SK-N-SH treated with all-trans-retinoic acid at 6 μM for 48 hours (cell line): ENCODE results near the gene ARPIN.
"Not testable (repeated sequence)": the region's sequence is repeated elsewhere in the genome, so short reads cannot be mapped to it uniquely, and the experiment has no call there.

Experiments
- ATAC-seq: fragments of 200-7000 bp; cut with Tn5 transposase; 3 replicates; pipeline ENCODE4 v1.9.1; 2020; ENCODE audit warnings: mild to moderate bottlenecking, moderate library complexity
- ARNTL ChIP-seq: fragments of 450-650 bp; formaldehyde crosslinking; IDR thresholded peaks from 2 replicates; pipeline ENCODE4 v1.5.0; 2020; ENCODE audit warnings: low read depth, mild to moderate bottlenecking, moderate library complexity, borderline replicate concordance
- CSDC2 ChIP-seq: fragments of 250-450 bp; sonication (Bioruptor Pico); IDR thresholded peaks from 2 replicates; pipeline ENCODE4 v1.5.0; 2020; ENCODE audit warnings: mild to moderate bottlenecking, moderate library complexity
- ESRRG ChIP-seq: fragments of 250-450 bp; sonication (Bioruptor Pico); IDR thresholded peaks from 2 replicates; pipeline ENCODE4 v1.6.1; 2021; ENCODE audit warnings: mild to moderate bottlenecking
- GLIS3 ChIP-seq: fragments of 250-450 bp; sonication (Bioruptor Pico); IDR thresholded peaks from 2 replicates; pipeline ENCODE4 v1.5.0; 2020; ENCODE audit warnings: mild to moderate bottlenecking, moderate library complexity
- ISL1 ChIP-seq: fragments of 250-450 bp; sonication (Bioruptor Pico); IDR thresholded peaks from 2 replicates; pipeline ENCODE4 v2.1.2; 2022; ENCODE audit warnings: mild to moderate bottlenecking, moderate library complexity
- OSR1 ChIP-seq: fragments of 250-450 bp; sonication (Bioruptor Pico); IDR thresholded peaks from 2 replicates; pipeline ENCODE4 v1.8.0; 2022; ENCODE audit warnings: moderate library complexity, mild to moderate bottlenecking, inconsistent platforms
- PPARA ChIP-seq: fragments of 250-450 bp; sonication (Bioruptor Pico); IDR thresholded peaks from 2 replicates; pipeline ENCODE4 v1.5.0; 2020; ENCODE audit warnings: mild to moderate bottlenecking, borderline replicate concordance
- RARB ChIP-seq: fragments of 250-450 bp; sonication (Bioruptor Pico); IDR thresholded peaks from 2 replicates; pipeline ENCODE4 v1.8.0; 2021; ENCODE audit warnings: mild to moderate bottlenecking, moderate library complexity
- ZC3H10 ChIP-seq: fragments of 250-450 bp; sonication (Bioruptor Pico); IDR thresholded peaks from 2 replicates; pipeline ENCODE4 v1.5.1; 2021; ENCODE audit warnings: mild to moderate bottlenecking, moderate library complexity
- ZFP3 ChIP-seq: fragments of 250-450 bp; sonication (Bioruptor Pico); IDR thresholded peaks from 2 replicates; pipeline ENCODE4 v1.5.0; 2020; ENCODE audit warnings: mild to moderate bottlenecking, moderate library complexity
- ZFP30 ChIP-seq: fragments of 450-650 bp; formaldehyde crosslinking; IDR thresholded peaks from 2 replicates; pipeline ENCODE4 v1.5.0; 2022; ENCODE audit warnings: mild to moderate bottlenecking, moderate library complexity
- ZNF70 ChIP-seq: fragments of 450-650 bp; formaldehyde crosslinking; IDR thresholded peaks from 2 replicates; pipeline ENCODE4 v1.5.0; 2020; ENCODE audit warnings: mild to moderate bottlenecking, moderate library complexity
- ZNF8 ChIP-seq: fragments of 450-650 bp; formaldehyde crosslinking; IDR thresholded peaks from 2 replicates; pipeline ENCODE4 v1.5.0; 2020; ENCODE audit warnings: mild to moderate bottlenecking, moderate library complexity
- TF ChIP-seq, protein P1 (sequence below): fragments of 250-450 bp; sonication (Bioruptor Pico); IDR thresholded peaks from 2 replicates; pipeline ENCODE4 v1.5.0; 2020; ENCODE audit warnings: mild to moderate bottlenecking, moderate library complexity
- TF ChIP-seq, protein P2 (sequence below): fragments of 250-450 bp; sonication (Bioruptor Pico); IDR thresholded peaks from 2 replicates; pipeline ENCODE4 v1.5.1; 2021; ENCODE audit warnings: mild to moderate bottlenecking, moderate library complexity
- TF ChIP-seq, protein P3 (sequence below): fragments of 250-450 bp; sonication (Bioruptor Pico); IDR thresholded peaks from 2 replicates; pipeline ENCODE4 v1.8.0; 2020; ENCODE audit warnings: mild to moderate bottlenecking, moderate library complexity, borderline replicate concordance
- TF ChIP-seq, protein P4 (sequence below): fragments of 250-450 bp; sonication (Bioruptor Pico); IDR thresholded peaks from 2 replicates; pipeline ENCODE4 v1.8.0; 2021; ENCODE audit warnings: low read depth, mild to moderate bottlenecking, moderate library complexity, borderline replicate concordance

ARPIN gene

DNA sequence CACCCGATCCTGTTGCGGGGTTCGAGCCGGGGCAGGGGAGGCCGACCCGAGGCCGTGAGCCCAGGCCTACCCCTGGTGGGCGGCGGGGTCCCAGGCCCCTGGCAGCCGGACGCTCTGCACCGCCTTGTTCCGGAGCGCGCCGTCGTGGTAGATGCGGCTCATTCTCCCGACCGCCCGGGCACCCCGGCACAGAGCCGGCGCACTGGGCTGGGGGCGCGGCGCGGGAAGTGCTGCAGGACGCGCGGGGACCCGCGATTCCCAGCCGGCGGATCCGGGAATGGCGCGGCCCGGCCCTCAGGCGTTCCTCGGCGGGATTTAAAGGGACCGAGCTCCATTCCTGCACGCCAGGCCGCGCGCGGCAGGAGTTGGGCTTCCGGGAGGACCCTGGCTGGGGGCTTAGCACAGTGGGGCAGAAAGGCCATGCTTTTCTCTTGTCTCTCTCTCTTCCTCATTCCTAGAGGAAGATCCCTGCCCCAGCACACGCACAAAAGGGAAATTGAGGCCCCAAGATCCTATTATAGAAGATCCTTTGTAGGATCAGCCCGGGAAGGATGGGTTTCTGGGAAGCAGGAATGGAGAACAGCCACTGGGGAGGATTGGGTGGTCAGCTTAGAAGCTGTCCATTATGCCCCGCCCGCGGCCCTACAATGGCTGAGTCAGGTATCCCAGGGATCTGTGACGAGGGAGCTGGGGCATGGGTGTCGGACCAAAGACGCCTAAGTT is at the start of gene ARPIN:
Gene ARPIN (minus strand): TSS at position 279 of the 723 bp plus-strand sequence. CDS start 117 bp downstream, at position 162.
- peak; percentile 54; the same call in 1 of the 2 replicates for TF ChIP-seq ZNF70
- TF ChIP-seq RARB = no peak
- no peak for TF ChIP-seq GLIS3 (CRISPR knock-in tag)
- ATAC-seq = peak; percentile 88

DNA sequence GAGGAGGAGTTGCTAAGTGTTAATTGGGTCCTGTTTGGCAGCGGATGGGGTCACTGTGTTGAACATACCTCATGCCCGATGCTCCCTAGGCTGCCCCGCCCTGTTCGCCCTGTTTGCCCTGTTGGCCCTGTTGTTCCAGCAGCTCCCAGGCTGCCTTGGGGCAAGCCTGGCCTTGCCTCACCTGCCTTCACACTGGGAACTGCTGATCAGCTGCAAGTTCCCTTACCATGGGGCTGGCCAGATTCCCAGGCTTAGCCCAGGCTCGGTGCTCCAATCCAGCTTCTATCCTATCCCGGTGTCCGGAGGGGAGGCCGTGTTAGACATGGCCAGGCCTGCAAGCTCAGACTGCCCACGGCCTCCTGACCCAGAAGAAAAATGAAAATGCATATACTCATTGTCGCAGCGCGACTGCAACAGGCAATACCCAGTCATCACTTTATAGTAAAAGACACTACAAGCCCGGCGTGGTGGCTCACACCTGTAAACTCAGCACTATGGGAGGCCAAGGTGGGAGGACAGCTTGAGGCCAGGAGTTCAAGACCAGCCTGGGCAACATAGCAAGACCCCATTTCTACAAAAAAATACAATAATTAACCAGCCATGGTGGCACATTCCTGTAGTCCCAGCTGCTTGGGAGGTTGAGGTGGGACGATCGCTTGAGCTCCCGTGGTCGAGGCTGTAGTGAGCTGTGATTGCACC is 45.5 kb upstream of the ARPIN start:
- TF ChIP-seq ESRRG (CRISPR knock-in tag) = no peak
- TF ChIP-seq ZNF8 = no peak
- TF ChIP-seq RARB = no peak
- TF ChIP-seq, protein P1, sequence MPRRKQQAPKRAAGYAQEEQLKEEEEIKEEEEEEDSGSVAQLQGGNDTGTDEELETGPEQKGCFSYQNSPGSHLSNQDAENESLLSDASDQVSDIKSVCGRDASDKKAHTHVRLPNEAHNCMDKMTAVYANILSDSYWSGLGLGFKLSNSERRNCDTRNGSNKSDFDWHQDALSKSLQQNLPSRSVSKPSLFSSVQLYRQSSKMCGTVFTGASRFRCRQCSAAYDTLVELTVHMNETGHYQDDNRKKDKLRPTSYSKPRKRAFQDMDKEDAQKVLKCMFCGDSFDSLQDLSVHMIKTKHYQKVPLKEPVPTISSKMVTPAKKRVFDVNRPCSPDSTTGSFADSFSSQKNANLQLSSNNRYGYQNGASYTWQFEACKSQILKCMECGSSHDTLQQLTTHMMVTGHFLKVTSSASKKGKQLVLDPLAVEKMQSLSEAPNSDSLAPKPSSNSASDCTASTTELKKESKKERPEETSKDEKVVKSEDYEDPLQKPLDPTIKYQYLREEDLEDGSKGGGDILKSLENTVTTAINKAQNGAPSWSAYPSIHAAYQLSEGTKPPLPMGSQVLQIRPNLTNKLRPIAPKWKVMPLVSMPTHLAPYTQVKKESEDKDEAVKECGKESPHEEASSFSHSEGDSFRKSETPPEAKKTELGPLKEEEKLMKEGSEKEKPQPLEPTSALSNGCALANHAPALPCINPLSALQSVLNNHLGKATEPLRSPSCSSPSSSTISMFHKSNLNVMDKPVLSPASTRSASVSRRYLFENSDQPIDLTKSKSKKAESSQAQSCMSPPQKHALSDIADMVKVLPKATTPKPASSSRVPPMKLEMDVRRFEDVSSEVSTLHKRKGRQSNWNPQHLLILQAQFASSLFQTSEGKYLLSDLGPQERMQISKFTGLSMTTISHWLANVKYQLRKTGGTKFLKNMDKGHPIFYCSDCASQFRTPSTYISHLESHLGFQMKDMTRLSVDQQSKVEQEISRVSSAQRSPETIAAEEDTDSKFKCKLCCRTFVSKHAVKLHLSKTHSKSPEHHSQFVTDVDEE = no peak
- no peak for ATAC-seq

DNA sequence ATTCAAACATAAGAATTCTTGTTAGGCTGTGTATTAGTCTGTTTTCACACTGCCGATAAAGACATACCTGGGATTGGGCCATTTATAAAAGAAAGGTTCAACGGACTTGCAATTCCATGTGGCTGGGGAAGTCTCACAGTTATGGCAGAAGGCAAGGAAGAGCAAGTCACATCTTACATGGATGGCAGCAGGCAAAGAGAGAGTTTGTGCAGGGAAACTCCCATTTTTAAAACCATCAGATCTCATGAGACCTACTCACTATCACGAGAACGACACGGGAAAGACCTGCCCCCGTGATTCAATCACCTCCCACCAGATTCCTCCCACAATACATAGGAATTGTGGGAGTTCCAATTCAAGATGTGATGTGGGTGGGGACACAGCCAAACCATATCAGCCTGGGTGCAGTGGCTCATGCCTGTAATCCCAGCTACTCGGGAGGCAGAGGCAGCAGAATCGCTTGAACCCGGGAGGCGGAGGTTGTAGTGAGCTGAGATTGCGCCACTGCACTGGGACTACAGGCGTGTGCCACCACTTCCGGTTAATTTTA is 42.8 kb upstream of the ARPIN start:
- ATAC-seq = not testable (repeated sequence)

DNA sequence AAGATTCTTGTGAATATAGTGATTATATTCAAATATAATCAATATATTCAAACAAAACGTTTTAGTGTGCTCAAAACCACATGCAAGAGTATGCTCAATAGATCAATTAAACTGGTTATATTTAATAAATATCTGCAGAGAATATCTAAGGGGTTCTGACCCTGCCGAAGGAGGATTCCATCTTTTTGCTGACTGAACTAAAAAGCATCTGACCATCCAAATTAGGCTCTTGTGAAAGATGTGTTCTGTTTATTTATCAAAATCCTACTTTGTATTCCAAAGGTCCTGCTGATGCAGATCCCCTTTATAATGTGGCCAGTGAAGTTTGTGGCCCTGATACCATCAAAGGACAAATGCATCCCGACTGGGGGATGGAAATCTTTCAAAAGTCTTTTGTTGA is 41.8 kb upstream of the ARPIN start:
- TF ChIP-seq ZC3H10 (CRISPR knock-in tag) = no peak
- no peak for TF ChIP-seq ESRRG (CRISPR knock-in tag)
- TF ChIP-seq, protein P2, sequence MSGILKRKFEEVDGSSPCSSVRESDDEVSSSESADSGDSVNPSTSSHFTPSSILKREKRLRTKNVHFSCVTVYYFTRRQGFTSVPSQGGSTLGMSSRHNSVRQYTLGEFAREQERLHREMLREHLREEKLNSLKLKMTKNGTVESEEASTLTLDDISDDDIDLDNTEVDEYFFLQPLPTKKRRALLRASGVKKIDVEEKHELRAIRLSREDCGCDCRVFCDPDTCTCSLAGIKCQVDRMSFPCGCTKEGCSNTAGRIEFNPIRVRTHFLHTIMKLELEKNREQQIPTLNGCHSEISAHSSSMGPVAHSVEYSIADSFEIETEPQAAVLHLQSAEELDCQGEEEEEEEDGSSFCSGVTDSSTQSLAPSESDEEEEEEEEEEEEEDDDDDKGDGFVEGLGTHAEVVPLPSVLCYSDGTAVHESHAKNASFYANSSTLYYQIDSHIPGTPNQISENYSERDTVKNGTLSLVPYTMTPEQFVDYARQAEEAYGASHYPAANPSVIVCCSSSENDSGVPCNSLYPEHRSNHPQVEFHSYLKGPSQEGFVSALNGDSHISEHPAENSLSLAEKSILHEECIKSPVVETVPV (CRISPR knock-in tag) = no peak
- no peak for TF ChIP-seq RARB
- no peak for TF ChIP-seq CSDC2 (CRISPR knock-in tag)
- TF ChIP-seq ISL1 (CRISPR knock-in tag) = no peak
- no peak for TF ChIP-seq ZNF70
- TF ChIP-seq ARNTL (CRISPR knock-in tag) = no peak
- no peak for ATAC-seq

DNA sequence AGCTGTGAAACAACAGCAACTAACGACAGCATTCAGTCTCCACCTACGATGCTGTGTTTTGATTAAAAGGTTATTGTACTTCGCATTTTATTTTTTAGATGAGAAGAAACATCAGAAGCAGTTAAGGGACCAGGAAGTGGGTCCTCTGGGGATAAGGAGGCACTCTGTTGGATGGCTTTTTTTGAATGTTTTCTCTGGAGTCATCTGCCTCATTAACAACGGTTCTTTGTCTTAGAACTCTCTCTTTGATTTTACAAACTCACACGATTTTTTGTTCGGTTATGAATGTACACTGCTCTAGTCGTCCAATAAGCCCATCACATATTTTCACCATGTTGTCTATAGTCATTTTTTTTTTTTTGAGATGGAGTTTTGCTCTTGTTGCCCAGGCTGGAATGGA is 36.0 kb upstream of the ARPIN start:
- no peak for TF ChIP-seq ARNTL (CRISPR knock-in tag)
- TF ChIP-seq, protein P3, sequence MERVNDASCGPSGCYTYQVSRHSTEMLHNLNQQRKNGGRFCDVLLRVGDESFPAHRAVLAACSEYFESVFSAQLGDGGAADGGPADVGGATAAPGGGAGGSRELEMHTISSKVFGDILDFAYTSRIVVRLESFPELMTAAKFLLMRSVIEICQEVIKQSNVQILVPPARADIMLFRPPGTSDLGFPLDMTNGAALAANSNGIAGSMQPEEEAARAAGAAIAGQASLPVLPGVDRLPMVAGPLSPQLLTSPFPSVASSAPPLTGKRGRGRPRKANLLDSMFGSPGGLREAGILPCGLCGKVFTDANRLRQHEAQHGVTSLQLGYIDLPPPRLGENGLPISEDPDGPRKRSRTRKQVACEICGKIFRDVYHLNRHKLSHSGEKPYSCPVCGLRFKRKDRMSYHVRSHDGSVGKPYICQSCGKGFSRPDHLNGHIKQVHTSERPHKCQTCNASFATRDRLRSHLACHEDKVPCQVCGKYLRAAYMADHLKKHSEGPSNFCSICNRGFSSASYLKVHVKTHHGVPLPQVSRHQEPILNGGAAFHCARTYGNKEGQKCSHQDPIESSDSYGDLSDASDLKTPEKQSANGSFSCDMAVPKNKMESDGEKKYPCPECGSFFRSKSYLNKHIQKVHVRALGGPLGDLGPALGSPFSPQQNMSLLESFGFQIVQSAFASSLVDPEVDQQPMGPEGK (CRISPR knock-in tag) = no peak
- no peak for TF ChIP-seq ZNF70
- TF ChIP-seq CSDC2 (CRISPR knock-in tag) = no peak
- no peak for TF ChIP-seq PPARA
- TF ChIP-seq, protein P2 (CRISPR knock-in tag) = no peak
- TF ChIP-seq, protein P4, sequence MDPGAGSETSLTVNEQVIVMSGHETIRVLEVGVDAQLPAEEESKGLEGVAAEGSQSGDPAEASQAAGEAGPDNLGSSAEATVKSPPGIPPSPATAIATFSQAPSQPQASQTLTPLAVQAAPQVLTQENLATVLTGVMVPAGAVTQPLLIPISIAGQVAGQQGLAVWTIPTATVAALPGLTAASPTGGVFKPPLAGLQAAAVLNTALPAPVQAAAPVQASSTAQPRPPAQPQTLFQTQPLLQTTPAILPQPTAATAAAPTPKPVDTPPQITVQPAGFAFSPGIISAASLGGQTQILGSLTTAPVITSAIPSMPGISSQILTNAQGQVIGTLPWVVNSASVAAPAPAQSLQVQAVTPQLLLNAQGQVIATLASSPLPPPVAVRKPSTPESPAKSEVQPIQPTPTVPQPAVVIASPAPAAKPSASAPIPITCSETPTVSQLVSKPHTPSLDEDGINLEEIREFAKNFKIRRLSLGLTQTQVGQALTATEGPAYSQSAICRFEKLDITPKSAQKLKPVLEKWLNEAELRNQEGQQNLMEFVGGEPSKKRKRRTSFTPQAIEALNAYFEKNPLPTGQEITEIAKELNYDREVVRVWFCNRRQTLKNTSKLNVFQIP (CRISPR knock-in tag) = no peak
- TF ChIP-seq ZFP3 = no peak
- TF ChIP-seq ZC3H10 (CRISPR knock-in tag) = no peak
- no peak for TF ChIP-seq ZFP30 (CRISPR knock-in tag)
- no peak for TF ChIP-seq ESRRG (CRISPR knock-in tag)
- TF ChIP-seq ISL1 (CRISPR knock-in tag) = no peak
- TF ChIP-seq GLIS3 (CRISPR knock-in tag) = no peak
- TF ChIP-seq RARB = no peak
- no peak for TF ChIP-seq OSR1 (CRISPR knock-in tag)
- no peak for ATAC-seq
